Measurements from ENCODE around the gene PRDM15. TPM values are rescaled to one million over a fixed set of nuclear protein-coding genes. Genes with fewer than 3 reads are reported as not detected.
A peak's percentile ranks its signal among the peaks of the same experiment; 100 is the strongest.

Gene PRDM15
- total RNA-seq, 4 donors from 2014 or later: 11.8 to 33.7 (median 18.5) TPM

DNA sequence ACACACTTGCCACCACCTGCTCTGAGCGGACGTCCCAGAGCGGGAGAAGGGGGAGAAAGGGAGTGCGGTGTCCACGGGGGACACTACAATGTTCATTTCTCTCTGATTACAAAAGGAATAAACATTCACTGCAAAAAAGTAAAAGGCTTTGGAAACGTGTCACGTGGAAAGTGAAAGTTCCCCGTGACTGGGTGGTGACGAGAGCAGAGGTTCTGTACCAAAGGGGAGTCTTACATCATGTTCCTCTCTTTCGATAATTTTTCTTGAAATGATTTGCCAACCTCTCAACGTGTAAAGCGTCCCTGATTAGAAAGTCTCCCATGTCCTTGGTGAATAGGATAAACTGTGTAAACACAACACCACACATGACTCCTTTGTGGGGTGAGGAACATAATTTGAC lies 22.0 kb upstream of the PRDM15 start:
- H3K27me3 ChIP-seq: no peaks in the 10 kb centered on the region
- no peak overlapping the region for H3K4me3 ChIP-seq
- peaks cover 0 to 9% (median 0%) of the 10 kb centered on the region in 4 donors for H3K4me1 ChIP-seq
- no peaks in the 10 kb centered on the region for H3K9me3 ChIP-seq
- DNase-seq (ENCODE audit: low spot score in 2 of 2): no peak
- peak in 1 of 2 donors; percentile 50 for TF ChIP-seq EP300 (IDR thresholded peaks at IDR 0.05)
- TF ChIP-seq, protein P1, sequence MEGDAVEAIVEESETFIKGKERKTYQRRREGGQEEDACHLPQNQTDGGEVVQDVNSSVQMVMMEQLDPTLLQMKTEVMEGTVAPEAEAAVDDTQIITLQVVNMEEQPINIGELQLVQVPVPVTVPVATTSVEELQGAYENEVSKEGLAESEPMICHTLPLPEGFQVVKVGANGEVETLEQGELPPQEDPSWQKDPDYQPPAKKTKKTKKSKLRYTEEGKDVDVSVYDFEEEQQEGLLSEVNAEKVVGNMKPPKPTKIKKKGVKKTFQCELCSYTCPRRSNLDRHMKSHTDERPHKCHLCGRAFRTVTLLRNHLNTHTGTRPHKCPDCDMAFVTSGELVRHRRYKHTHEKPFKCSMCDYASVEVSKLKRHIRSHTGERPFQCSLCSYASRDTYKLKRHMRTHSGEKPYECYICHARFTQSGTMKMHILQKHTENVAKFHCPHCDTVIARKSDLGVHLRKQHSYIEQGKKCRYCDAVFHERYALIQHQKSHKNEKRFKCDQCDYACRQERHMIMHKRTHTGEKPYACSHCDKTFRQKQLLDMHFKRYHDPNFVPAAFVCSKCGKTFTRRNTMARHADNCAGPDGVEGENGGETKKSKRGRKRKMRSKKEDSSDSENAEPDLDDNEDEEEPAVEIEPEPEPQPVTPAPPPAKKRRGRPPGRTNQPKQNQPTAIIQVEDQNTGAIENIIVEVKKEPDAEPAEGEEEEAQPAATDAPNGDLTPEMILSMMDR (IDR thresholded peaks at IDR 0.05): no peak
- no peak for TF ChIP-seq POLR2A (IDR thresholded peaks at IDR 0.05)
- WGBS, 2 donors: 71 to 83% methylated on average over 12 of the region's 12 CpGs
- peak overlapping the region in 1 of 4 donors; percentile 43 for H3K27ac ChIP-seq
- peaks cover 0 to 94% (median 0%) of the 10 kb centered on the region in 3 donors for H3K36me3 ChIP-seq

DNA sequence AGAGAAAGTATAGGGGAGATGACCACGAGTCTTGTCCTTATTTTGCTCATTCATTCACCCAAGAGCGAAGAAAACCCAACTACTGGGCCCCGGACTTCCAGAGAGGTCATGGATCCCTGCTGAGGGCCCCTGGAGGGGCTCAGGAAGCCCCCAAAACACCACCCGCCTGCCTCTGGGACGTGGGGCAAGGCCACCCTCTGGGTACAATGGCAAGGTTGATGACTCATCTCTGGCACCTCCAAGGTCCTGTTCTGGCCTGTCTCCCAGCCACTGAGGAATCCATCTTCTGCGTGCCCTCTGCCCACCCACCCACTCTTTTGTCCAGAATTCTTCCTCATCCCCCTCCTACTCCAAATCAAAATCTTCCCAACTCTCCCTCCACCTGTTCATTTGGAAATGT lies 21.3 kb upstream of the PRDM15 start:
- H3K9me3 ChIP-seq: no peaks in the 10 kb centered on the region
- no peak overlapping the region for H3K27ac ChIP-seq
- TF ChIP-seq POLR2A (IDR thresholded peaks at IDR 0.05) (no peak), EP300 (IDR thresholded peaks at IDR 0.05) (no peak)
- TF ChIP-seq, protein P1 (IDR thresholded peaks at IDR 0.05): no peak
- peaks cover 0 to 16% (median 0%) of the 10 kb centered on the region in 4 donors for H3K4me1 ChIP-seq
- H3K36me3 ChIP-seq: peaks cover 0 to 87% (median 0%) of the 10 kb centered on the region in 3 donors
- H3K4me3 ChIP-seq: no peak overlapping the region
- DNase-seq (ENCODE audit: low spot score in 2 of 2): no peak
- 79 to 83% methylated on average over 6 of the region's 6 CpGs for WGBS, 2 donors
- no peaks in the 10 kb centered on the region for H3K27me3 ChIP-seq

DNA sequence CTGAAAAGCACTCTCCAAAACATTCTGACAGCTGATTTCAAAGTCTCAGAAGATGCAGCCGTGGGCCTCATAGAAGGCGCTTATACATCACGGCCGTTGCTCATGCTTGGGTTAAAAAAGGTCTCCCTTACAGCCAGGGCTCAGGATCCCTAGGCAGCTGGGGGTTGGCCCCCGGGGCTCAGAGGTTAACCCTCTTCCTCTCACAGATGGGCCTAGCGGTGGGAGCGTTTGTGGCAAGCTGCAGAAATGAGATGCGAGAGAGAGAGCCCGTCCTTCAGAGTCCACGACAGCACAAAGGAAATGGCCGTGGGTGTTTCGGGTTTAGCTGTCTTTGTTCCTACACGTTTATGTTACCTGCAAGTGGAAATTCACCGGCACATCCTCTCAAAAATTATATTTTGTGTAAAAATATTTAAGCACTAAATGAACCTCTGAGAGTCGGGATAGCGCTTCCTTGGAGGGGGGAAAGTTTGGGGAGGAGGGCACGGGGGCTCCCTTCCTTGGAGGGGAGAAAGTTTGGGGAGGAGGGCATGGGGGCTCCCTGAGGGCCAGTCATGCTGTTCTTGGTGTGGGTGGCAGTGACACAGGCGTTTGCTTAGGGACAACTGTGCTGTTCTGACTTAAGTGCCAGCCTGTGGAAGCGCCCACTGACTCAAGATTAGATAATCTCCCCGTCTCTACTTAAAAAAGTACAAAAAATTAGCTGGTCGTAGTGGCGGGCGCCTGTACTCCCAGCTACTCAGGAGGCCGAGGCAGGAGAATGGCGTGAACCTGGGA lies 20.5 kb upstream of the PRDM15 start:
- 75 to 76% methylated on average over 25 of the region's 25 CpGs for WGBS, 2 donors
- DNase-seq (ENCODE audit: low spot score in 2 of 2): no peak
- Histone ChIP-seq H3K36me3 (peaks cover 0 to 86% (median 0%) of the 10 kb centered on the region in 3 donors), H3K27me3 (no peaks in the 10 kb centered on the region), H3K9me3 (no peaks in the 10 kb centered on the region), H3K4me3 (no peak overlapping the region), H3K27ac (no peak overlapping the region), H3K4me1 (peaks cover 0 to 17% (median 0%) of the 10 kb centered on the region in 4 donors)
- TF ChIP-seq POLR2A (IDR thresholded peaks at IDR 0.05) (no peak), EP300 (IDR thresholded peaks at IDR 0.05) (no peak)
- TF ChIP-seq, protein P1 (IDR thresholded peaks at IDR 0.05): no peak

DNA sequence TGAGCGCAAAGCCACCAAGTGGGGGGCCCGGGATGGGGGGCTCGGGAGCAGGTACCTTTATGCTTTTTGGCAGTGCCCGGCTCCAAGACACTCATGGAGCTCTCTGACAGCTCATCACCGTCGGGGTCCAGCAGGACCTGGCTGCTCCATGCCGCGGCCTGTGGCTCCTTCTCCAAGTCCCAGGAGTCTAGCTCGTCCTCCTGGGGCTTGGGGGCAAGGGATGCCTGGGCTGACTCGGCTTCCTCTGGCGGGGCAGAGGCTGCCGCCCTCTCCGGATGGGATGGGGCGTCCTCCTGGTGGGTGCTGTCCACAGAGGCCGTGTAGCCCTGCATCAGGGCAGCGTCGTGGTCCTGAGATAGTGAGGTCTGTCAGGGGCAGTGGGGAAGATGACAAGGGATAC lies 19.9 kb upstream of the PRDM15 start:
- H3K4me1 ChIP-seq: peaks cover 0 to 17% (median 0%) of the 10 kb centered on the region in 4 donors
- peaks cover 0 to 86% (median 0%) of the 10 kb centered on the region in 3 donors for H3K36me3 ChIP-seq
- no peak for DNase-seq (ENCODE audit: low spot score in 2 of 2)
- WGBS, 2 donors: 89 to 90% methylated on average over 16 to 17 of the region's 17 CpGs
- TF ChIP-seq EP300 (IDR thresholded peaks at IDR 0.05): no peak
- no peak for TF ChIP-seq POLR2A (IDR thresholded peaks at IDR 0.05)
- TF ChIP-seq, protein P1 (IDR thresholded peaks at IDR 0.05): no peak
- no peaks in the 10 kb centered on the region for H3K27me3 ChIP-seq
- H3K27ac ChIP-seq: no peak overlapping the region
- no peaks in the 10 kb centered on the region for H3K9me3 ChIP-seq
- H3K4me3 ChIP-seq: no peak overlapping the region

DNA sequence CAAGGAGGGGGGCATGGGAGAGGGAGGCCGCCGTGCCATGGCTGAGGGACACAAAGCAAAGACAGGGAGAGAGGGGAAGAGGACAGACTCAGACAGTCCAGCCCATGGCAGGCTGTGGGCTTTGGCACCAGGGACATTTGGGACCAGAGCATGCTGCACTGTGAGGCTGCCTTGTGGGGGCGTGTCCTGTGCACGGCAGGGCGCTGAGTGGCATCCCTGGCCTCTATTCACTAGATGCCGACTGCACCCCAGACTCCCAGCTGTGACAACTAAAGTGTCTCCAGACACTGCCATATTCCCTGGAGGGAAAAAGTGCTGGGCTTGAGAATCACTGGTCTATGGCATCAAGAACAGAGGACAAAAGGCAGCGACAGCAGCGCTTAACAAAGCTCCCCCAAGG lies 18.6 kb upstream of the PRDM15 start:
- 75 to 83% methylated on average over 8 of the region's 8 CpGs for WGBS, 2 donors
- H3K36me3 ChIP-seq: peaks cover 0 to 86% (median 0%) of the 10 kb centered on the region in 3 donors
- H3K27me3 ChIP-seq: no peaks in the 10 kb centered on the region
- no peaks in the 10 kb centered on the region for H3K9me3 ChIP-seq
- no peak overlapping the region for H3K4me3 ChIP-seq
- DNase-seq (ENCODE audit: low spot score in 2 of 2): no peak
- no peak for TF ChIP-seq EP300 (IDR thresholded peaks at IDR 0.05)
- no peak for TF ChIP-seq POLR2A (IDR thresholded peaks at IDR 0.05)
- TF ChIP-seq, protein P1 (IDR thresholded peaks at IDR 0.05): no peak
- H3K4me1 ChIP-seq: peaks cover 0 to 17% (median 0%) of the 10 kb centered on the region in 4 donors
- H3K27ac ChIP-seq: no peak overlapping the region

Measured in tibial nerve (tissue), 4 donors.